Colonic mucosa (tissue), 4 donors: Measurements from ENCODE around the gene PGAP2. TPM values are rescaled to one million over a fixed set of nuclear protein-coding genes. Genes with fewer than 3 reads are reported as not detected.

Source experiments
- DNase-seq: peaks from one replicate; pipeline ENCODE4 v3.0.0-alpha.2; 2020
- H3K27ac ChIP-seq: fragments of 200-600 bp; one replicate; pipeline ENCODE4 v1.8.0; 2021
- H3K27me3 ChIP-seq: fragments of 200-600 bp; one replicate; pipeline ENCODE4 v1.8.0; 2021
- H3K36me3 ChIP-seq: fragments of 200-600 bp; one replicate; pipeline ENCODE4 v1.8.0; 2021
- H3K4me1 ChIP-seq: fragments of 200-600 bp; one replicate; pipeline ENCODE4 v1.8.0; 2021; ENCODE audit warnings: mild to moderate bottlenecking
- H3K4me3 ChIP-seq: fragments of 200-600 bp; one replicate; pipeline ENCODE4 v1.8.0; 2021
- H3K9ac ChIP-seq, 2 donors: one replicate each; pipeline ENCODE4 v1.7.0; 2013; ENCODE audit warnings: control low read depth in 2 of 2, low read depth in 2 of 2, low read length in 2 of 2
- H3K9me3 ChIP-seq: fragments of 200-600 bp; one replicate; pipeline ENCODE4 v1.8.0; 2021
- CTCF ChIP-seq: fragments of 200-600 bp; IDR thresholded peaks from one replicate; pipeline ENCODE4 v1.8.0; 2022; ENCODE audit warnings: antibody characterized with exemption, mild to moderate bottlenecking
- intact Hi-C: fragments of 100-400 bp; cut with DNase I; formaldehyde crosslinking; loops from one replicate; pipeline ENCODE4 v1.14.1; 2022
- total RNA-seq, 2 donors: library from RNA; stranded (reverse); fragmentation: NEBNext Ultra II Directional in 1 of 2; extraction: Animal tissue kit (Norgen Biotek cat#: 25700) in 1 of 2; gene quantifications; one replicate each; pipeline ENCODE4 v1.2.1, GENCODE V29; 2021
- donor health status: healthy.
- donor health status: DM: no; HTN: no; CAD: no.
- donor health status: DM: no; HTN: no; CAD: no.

Gene PGAP2
- total RNA-seq, 2 donors from 2014 or later: 21.6 to 29.6 TPM

DNA sequence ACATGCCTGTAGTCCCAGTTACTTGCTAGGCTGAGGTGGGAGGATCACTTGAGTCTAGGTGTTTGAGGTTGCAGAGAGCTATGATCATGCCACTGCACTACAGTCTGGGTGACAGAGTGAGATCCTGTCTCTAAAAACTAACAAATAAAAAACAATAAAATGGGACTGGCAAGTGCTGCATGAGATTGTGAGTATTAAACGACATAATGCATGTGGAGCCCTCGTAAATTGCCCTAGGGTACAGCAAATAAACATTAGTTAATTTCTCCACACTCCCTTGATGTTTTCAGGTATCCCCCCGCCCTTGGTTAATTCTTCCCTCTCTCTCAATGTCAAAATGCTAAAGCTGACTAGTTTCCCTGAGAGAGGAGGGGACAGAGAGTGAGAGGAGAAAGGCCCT is 37.3 kb downstream of the PGAP2 start:
- H3K36me3 ChIP-seq: no peaks in the 10 kb centered on the region
- H3K9ac ChIP-seq: no peak overlapping the region
- H3K4me3 ChIP-seq: no peak overlapping the region
- no peaks in the 10 kb centered on the region for H3K4me1 ChIP-seq
- TF ChIP-seq CTCF: no peak
- intact Hi-C loops: no loop called here
- no peaks in the 10 kb centered on the region for H3K27me3 ChIP-seq
- DNase-seq: no peak
- no peak overlapping the region for H3K27ac ChIP-seq
- H3K9me3 ChIP-seq: no peaks in the 10 kb centered on the region

DNA sequence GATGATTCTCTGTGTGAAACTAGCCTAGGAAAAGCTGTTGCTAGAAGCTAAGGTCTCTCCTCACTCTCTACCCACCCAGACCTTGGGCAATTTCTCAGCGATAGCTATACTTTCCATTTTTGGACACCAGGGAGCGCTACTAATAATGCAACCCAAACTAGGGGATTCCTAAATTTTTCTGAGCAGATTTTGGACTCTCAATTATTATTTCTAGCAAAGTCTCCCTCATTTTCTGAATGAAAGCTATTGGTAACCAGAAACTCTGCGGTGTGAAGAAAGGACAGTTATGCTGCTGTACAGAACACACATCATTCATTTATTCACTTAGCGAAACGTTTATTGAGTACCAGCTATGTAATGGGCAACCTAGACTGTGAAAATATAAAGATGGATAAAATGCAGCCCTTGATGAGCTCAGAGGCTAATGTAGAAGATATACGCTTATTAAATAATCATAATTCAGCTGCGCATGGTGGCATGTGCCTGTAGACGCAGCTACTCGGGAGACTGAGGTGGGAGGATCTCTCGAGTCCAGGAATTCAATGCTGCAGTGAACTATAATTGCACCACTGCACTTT is 41.0 kb downstream of the PGAP2 start:
- Histone ChIP-seq H3K4me3 (no peak overlapping the region), H3K9ac (no peak overlapping the region), H3K9me3 (no peaks in the 10 kb centered on the region), H3K27ac (no peak overlapping the region), H3K36me3 (no peaks in the 10 kb centered on the region), H3K4me1 (peaks cover 5% of the 10 kb centered on the region), H3K27me3 (no peaks in the 10 kb centered on the region)
- TF ChIP-seq CTCF: peak; percentile 54
- intact Hi-C loops: loop anchor here (2.0 kb wide), 1 partner anchor 223 kb away; no protein-coding TSS in a partner anchor
- DNase-seq: peak; percentile 56

DNA sequence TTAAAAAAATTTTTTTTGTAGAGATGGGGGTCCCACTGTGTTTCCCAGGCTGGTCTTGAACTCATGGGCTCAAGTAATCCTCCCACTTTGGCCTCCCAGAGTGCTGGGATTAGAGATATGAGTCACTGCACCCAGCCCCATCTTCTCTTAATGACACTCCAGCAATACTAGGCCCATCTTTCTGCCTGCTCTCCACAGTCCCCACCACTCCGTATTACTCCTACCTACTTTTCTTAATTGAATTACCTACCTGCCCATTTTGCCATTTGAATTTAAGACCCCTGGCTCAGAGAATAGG is 45.1 kb downstream of the PGAP2 start:
- H3K9me3 ChIP-seq: no peaks in the 10 kb centered on the region
- H3K9ac ChIP-seq: no peak overlapping the region
- peaks cover 14% of the 10 kb centered on the region for H3K4me1 ChIP-seq
- intact Hi-C loops: loop anchor here (5.0 kb wide), 1 partner anchor 104 kb away; no protein-coding TSS in a partner anchor
- H3K27me3 ChIP-seq: no peaks in the 10 kb centered on the region
- no peak for TF ChIP-seq CTCF
- H3K4me3 ChIP-seq: no peak overlapping the region
- DNase-seq: no peak
- no peaks in the 10 kb centered on the region for H3K36me3 ChIP-seq
- H3K27ac ChIP-seq: no peak overlapping the region

- no peak for TF ChIP-seq CTCF
- H3K4me3 ChIP-seq: no peak overlapping the region
- H3K36me3 ChIP-seq: no peaks in the 10 kb centered on the region
- peak; percentile 60 for DNase-seq
- H3K9me3 ChIP-seq: no peaks in the 10 kb centered on the region
- intact Hi-C loops: loop anchor here (5.0 kb wide), 1 partner anchor 103 kb away; no protein-coding TSS in a partner anchor
- H3K27me3 ChIP-seq: no peaks in the 10 kb centered on the region
- H3K9ac ChIP-seq: peak overlapping the region; percentile 91 to 95
- H3K27ac ChIP-seq: peak overlapping the region; percentile 87
- H3K4me1 ChIP-seq: peaks cover 17% of the 10 kb centered on the region
Observed at GRCh38 chr11:3853899-3854659, 45.7 kb downstream of the PGAP2 start.

DNA sequence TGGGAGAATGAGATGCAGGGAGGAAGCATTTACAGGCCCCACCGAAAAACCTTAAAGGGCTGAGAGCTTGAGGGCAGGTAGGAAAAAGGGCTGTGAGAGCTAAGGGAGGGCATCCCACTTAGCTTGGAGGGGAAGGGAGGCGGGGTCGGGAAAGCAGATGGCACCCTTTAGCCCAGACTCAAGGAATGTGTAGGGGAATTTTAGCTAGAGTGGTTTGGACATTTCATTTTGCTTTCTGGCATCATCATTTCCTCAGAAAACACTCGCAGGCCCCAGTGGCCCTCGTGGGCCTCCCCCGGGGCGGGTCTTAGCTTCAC is 46.3 kb downstream of the PGAP2 start:
- H3K27me3 ChIP-seq: no peaks in the 10 kb centered on the region

More for the DNA sequence above, 46.3 kb downstream of the PGAP2 start:
- Histone ChIP-seq H3K36me3 (no peaks in the 10 kb centered on the region), H3K9ac (peak overlapping the region; percentile 91 to 95), H3K4me3 (peak overlapping the region; percentile 63), H3K9me3 (no peaks in the 10 kb centered on the region), H3K4me1 (peaks cover 23% of the 10 kb centered on the region), H3K27ac (peak overlapping the region; percentile 87)
- intact Hi-C loops: loop anchor here (5.0 kb wide), 1 partner anchor 103 kb away; no protein-coding TSS in a partner anchor
- DNase-seq: no peak
- no peak for TF ChIP-seq CTCF
